Stimulated activated CD8-positive, alpha-beta memory T cell treated with anti-CD3 and anti-CD28 coated beads, Interleukin-7, amount 100 ng/mL, for 4 hours (primary cell): Measurements from ENCODE around the gene CD209.

Source experiments
- DNase-seq, 2 donors: peaks; one replicate each; pipeline ENCODE4 v3.0.0-alpha.2; 2020; ENCODE audit warnings: low read depth in 2 of 2

Gene CD209

DNA sequence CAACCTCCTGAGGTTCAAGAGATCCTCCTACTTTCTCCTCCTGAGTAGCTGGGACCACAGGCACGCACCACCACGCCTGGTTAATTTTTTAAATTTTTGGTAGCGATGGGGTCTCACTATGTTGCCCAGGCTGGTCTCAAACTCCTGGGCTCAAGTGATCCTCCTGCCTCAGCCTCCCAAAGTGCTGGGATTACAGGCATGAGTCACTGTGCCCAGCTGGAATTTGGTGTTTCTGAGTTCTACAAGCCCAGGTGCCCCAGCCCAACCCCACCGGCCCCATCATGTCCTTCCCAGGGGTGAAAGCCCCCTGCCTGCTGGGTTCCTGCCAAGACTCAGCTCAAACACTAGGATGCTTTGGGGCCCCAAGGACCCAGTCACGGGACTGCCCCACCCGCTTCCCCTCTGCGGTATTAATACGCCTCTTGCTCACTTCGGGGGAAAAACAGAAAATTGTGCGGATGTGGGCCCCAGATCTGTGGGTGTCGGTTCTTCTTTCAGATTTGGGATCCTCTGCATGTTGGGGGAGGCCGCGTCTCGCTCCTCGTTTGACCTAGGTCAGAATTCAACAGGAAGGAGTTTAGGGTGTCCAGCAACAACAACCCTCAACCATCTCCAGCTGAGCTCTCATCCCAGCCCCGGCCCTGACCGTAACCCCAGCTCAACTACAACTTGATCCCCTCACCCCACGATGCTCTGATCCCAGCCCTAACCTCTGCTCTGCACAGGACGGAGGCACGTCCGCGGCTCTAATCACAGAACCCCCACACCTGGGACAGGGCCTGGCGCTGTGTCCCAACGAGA is 41.7 kb downstream of the CD209 start:
- peak; percentile 58 to 68 for DNase-seq

DNA sequence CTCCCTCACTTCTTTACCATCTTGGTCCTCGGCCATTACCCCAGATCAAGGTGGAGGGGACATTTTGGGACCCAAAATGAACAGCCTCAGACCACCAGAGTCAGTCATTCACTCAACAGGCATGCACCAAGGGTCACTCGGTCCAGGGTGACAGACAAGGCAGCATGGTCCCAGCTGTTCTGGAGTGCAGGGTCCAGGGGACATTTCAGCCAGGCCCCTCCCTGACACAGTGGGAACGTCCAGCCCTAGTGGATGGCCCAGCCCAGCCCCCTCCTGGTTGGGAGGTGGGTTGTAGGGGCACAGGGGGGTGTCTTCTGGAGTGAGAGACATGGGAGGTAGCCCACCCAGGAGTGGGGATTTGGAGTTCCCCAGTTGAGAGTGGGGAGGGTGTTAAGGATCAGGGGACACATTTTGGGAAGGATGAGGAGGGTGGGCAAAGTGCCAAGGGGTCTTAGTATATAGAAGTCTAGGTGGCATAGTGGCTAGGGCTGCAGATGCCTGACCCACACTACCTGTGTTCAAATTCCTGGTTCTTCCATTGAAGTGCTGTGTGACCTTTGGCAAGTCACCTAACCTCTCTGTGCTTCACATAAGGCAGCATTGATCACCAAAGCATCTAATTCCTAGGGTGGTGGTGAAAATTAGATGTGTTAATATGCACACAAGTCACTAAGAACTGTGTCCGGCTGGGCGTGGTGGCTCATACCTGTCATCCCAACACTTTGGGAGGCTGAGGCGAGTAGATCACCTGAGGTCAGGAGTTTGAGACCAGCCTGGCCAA is 42.9 kb downstream of the CD209 start:
- no peak for DNase-seq

DNA sequence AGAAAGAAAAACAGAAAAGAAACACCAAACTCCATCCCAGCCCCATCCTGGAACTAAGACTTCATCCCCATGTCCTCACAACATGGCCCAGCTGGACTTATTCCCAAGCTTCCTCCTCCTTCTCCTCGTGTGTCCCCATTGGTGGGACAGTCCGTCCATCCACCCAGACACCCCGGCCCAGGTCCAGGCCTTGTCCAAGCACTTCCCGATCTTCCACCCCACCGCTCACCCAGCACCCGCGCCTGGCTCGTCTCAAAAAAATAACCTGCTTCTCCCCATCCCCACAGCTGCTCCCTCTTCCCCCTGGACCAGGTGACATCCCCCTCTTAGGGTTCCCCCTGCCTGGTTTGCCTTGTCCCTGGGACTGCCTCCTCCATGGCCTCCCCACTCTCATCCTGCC is 44.0 kb downstream of the CD209 start:
- DNase-seq = no peak

DNA sequence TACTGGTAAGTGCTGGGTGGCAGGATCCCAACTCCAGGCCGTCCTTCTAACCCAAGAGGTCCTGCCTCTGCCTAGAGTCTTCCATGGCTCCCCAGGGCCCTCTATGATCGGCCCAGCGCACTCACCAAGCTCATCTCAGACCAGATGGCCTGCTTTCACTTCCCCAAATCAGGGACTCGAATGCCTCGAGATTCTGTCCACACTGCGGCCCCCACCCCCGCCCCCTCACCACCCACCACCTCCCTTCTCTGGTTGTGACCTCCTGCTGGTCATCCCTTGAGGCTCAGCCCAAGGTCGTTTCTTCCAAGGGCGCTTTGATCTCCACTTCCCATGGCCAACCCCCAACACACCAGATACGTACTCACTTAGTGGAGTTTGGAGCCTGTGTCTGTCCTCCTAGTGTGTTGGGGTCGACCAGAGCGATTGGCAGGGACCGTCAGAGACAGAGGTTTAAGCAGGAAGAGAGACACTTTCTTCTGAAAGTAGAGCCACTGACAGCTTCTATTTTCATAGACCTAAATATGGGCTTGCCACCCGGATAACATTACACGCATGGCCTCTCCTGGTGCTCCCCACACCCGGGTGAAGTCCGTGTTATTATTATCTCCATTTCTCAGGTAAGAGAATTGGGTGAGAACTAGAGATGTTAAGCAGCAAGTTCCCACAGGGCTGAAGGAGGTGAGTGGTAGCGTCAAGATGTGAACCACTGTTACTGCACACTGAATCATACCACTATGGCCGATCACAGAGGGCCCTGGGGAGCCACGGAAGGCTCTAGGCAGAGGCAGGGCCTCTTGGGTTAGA is 45.5 kb downstream of the CD209 start, which contains the start of gene FCER2:
Gene FCER2, minus strand, starts transcription at position 478 of the 804 bp plus-strand sequence. CDS start 2,371 bp downstream, outside the sequence.
- no peak for DNase-seq

DNA sequence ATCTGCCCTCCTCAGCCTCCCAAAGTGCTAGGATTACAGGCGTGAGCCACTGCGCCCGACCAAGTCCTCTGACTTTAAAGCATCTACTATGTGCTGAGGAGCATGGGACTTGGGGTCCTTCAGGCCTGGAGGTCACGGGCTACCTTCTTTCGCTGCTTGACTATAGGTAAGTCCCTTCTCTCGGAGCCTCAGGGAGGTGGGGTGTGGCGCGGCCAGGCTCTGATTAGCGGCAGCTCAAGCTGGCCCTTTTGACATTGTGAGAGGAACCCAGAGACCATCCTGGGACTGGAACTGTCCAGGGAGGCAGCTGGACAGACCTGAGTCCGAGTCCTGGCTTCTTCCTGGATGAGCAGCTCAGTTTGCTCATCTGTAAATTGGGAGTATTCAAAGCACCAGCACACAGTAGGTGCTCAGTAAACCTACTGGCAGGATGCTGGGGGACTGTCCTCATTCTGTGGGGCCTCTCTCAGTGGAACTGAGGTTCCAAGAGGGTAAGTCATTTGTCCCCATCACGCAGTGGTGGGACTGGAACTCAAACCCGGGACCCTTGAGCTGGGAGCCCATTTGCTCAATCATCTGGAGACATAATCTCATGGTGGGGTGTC is 46.2 kb downstream of the CD209 start:
- DNase-seq = no peak

DNA sequence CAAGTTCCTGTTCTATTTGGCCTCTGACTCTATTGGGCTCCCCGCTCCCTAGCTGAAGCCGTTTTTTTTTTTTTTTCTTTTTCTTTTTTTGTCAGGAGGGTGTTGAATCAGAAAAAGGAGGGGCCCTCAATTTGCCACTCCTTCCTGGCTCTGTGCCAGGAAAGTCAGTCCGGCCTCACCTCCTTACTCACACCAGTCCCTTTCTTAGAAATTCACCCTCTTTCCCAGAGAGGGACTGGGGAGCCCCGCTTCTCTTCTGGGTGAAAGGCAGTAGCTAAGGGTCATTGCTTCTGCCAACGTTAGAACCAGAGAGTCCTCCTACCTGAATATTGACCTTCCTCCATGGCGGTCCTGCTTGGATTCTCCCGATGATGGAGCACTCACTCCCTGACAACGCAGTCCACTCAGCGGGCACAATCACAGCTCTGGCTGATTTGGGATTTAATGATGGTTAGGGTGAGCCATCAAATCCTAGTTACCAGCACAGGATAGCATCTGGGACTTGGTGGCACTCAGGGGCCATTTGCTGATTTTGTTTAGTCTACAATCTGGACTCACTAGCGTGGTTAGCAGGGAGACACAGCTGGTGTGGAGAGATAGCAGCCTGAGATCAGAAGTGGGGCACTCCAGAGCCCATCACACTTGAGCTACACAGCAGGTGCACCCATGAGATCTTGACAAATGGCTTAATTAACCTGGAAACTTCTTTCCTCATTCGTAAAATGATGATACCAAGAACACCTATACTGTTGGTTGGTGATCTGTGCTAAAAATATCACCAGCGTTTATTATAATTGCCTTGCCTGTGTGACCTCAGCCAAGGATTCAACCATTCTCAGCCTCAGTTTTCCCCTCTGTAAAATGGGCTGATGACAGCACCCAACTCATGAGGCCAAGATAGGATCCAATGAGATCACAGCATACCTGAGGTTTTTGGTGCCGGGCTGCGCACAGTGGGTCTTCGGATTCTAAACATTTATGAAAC is 47.6 kb downstream of the CD209 start:
- no peak for DNase-seq

DNA sequence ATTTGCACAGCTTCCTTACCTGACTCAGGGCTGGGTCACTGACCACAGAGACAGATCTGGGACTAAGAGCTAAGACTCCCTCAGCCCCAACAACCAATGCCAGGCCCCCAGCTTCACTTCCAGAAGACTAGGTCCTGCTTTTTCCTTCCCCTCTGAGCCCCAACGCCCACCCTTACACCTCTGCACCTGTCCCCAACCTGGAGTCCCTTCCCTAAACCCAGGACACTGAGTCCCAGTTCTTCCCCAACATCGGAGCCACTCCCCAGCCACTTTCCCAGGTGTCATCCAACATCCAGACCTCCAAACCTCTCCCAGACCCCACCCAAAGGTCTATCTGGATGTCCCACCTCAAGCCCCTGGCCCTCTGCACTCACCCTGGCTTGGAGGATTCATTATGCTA is 48.3 kb downstream of the CD209 start:
- DNase-seq = no peak

DNA sequence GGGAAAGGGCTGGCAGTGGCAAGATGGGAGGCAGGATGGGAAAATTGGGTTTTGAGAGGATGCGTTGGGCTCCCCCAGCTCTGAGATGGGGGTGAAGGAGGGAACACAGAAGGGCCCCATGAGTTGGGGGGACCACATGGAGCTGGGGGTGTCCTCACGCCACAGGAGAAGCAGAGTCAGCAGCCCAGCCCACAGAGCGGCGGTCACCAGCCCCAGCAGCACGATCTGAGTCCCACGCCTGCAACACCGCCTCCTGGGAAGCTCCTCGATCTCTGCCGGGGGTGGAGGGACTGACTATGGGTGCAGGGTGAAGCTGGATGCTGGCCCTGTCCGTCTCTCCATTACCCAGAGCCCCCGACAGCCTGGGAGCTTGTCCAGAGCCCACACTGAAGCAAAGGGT is 48.8 kb downstream of the CD209 start:
- no peak for DNase-seq

DNA sequence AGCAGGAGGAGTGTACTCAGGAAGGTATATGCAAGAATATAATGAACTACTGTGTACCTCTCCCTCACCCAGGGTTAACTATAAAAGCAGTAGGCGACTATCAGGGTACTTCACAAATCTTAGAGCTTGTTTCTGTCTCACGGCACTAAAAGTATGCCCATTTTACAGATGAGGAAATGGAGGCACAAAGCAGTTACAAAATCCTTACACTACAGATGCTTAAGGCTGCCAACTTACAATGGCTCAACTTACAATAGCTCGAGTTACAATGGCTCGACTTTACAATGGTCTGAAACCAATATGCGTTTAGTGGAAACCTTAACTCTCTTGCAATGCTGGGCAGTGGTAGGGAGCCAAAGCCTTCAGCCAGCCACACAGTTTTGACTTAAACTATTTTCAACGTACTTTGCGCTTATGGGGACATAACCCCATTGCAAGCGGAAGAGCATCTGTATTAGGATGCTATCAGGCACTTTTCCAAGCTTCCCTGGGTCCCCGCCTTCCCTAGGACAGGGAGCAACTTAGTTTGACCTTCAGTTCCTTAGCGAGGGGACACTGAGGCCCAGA is 49.5 kb downstream of the CD209 start:
- DNase-seq = no peak

DNA sequence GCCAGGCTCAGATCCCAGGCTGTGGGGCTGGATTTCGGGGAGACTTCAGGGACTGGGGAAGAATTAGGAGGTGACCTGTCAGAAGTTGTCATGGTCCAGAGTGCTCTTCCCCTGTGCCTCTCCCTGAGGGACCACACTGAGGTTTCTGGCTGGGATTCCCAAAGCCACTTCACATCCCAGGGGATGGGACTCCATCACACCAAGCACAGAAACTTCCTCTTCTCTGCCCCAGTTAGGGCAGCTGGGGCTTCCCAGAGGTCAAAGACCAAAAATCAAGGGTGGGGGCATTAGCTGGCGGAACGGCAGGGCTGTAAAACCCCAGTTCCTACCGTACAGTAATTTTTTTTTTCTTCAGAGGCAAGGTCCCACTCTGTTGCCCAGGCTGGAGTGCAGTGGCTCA is 52.8 kb downstream of the CD209 start:
- DNase-seq = no peak

DNA sequence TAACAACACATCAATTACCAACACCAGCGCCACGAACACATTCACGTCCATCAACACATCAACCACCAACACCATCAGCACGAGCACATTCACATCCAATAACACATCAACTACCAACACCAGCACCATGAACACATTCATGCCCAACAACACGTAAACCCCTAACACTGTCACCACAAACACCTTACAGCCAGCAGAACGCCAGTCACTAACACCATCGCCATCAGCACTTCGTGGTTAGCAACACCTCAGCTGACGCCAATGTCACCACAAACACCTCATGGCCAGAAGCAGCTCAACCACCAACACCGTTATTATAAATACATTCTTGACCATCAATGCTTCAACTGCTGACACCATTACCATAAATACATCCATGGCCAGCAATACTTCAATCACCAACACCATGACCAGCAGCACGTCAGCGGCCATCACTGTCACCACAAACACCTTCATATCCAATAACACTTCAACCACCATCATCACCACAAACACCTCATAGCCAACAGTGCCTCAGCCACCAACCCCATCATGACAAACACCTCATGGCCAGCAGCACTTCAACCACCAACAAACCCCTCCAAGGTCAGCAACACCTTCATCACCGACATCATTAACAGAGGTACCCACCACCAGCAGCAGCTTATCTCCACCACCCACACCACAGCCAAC is 54.8 kb downstream of the CD209 start:
- no peak for DNase-seq

DNA sequence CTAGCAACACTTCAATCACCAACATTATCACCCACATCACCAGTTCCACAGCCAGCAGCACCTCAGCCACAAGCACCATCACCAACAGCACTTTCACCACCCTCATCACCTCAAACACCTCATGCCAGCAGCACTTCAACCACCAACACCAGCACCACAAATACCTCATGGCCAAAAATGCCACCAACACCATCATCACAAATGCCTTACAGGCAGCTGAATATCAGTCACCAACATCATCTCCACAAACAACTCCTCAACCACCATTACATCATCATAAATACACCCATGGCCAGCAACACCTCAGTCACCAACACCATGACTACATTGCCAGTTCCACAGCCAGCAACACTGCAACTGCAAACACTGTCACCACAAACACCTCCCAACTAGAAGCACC is 55.8 kb downstream of the CD209 start:
- DNase-seq = no peak

DNA sequence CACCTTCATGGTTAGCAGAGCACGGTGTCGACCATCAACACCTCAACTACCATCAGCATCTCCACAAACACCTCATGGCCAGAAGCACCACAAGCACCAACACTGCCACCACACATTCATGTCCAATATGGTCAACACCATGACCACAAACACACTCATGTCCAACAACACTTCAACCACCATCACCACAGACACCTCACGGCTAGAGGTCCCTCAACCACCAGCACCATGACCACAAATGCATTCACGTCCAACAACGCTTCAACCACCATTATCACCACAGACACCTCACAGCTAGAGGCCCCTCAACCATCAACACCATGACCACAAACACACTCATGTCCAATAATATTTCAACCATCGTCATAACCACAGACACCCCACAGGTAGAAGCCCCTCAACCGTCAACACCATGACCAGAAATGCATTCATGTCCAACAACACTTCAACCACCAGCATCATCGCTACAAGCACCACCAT is 56.5 kb downstream of the CD209 start:
- no peak for DNase-seq
